ENCODE data around the gene DRAP1.

The DRAP1 gene

DNA sequence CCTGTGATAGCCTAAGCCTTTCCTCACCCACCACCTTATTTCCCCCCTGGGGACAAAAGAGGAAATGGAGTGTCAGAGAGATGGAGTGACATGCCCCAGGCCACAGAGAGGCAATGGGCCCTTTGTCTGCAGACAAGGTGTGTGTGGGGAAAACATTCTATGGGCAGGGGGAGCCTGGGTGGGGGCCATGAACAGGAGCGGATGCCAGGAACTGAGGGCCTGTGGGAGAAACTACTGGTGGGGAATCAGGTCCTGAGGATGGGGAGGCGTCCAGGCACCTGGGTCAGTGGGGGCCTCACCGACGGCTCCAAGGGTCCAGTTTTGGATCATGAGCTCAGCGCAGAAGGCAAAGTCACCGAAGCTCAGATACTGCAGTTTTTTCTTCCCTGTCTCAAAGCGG, 34.0 kb upstream of the DRAP1 start:
- TF ChIP-seq, protein P1, sequence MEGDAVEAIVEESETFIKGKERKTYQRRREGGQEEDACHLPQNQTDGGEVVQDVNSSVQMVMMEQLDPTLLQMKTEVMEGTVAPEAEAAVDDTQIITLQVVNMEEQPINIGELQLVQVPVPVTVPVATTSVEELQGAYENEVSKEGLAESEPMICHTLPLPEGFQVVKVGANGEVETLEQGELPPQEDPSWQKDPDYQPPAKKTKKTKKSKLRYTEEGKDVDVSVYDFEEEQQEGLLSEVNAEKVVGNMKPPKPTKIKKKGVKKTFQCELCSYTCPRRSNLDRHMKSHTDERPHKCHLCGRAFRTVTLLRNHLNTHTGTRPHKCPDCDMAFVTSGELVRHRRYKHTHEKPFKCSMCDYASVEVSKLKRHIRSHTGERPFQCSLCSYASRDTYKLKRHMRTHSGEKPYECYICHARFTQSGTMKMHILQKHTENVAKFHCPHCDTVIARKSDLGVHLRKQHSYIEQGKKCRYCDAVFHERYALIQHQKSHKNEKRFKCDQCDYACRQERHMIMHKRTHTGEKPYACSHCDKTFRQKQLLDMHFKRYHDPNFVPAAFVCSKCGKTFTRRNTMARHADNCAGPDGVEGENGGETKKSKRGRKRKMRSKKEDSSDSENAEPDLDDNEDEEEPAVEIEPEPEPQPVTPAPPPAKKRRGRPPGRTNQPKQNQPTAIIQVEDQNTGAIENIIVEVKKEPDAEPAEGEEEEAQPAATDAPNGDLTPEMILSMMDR (IDR thresholded peaks at IDR 0.05; ENCODE audit: insufficient read depth, low read length, poor library complexity, severe bottlenecking): no peak
- DNase-seq (ENCODE audit: extremely low read depth, insufficient read length): no peak
- peaks cover 30% of the 10 kb centered on the region for H3K36me3 ChIP-seq (ENCODE audit: control insufficient read depth, insufficient read depth, low read length)
- no peaks in the 10 kb centered on the region for H3K27me3 ChIP-seq (replicated peaks; ENCODE audit: control insufficient read depth, insufficient read depth, low read length)
- no peak overlapping the region for H3K4me3 ChIP-seq (replicated peaks; ENCODE audit: low read depth, low read length)

- no peak overlapping the region for H3K4me3 ChIP-seq (replicated peaks; ENCODE audit: low read depth, low read length)
- DNase-seq (ENCODE audit: extremely low read depth, insufficient read length): no peak
- peaks cover 30% of the 10 kb centered on the region for H3K36me3 ChIP-seq (ENCODE audit: control insufficient read depth, insufficient read depth, low read length)
- no peaks in the 10 kb centered on the region for H3K27me3 ChIP-seq (replicated peaks; ENCODE audit: control insufficient read depth, insufficient read depth, low read length)
- TF ChIP-seq, protein P1 (IDR thresholded peaks at IDR 0.05; ENCODE audit: insufficient read depth, low read length, poor library complexity, severe bottlenecking): no peak
These were observed 33.3 kb upstream of the DRAP1 start for GRCh38 chr11:65885808-65886536.

GRCh38 chr11:65886826-65887722, 32.2 kb upstream of the DRAP1 start:
- H3K27me3 ChIP-seq (replicated peaks; ENCODE audit: control insufficient read depth, insufficient read depth, low read length): no peaks in the 10 kb centered on the region
- H3K4me3 ChIP-seq (replicated peaks; ENCODE audit: low read depth, low read length): peak overlapping the region; percentile 96
- DNase-seq (ENCODE audit: extremely low read depth, insufficient read length): no peak
- H3K36me3 ChIP-seq (ENCODE audit: control insufficient read depth, insufficient read depth, low read length): peaks cover 28% of the 10 kb centered on the region
- TF ChIP-seq, protein P1 (IDR thresholded peaks at IDR 0.05; ENCODE audit: insufficient read depth, low read length, poor library complexity, severe bottlenecking): no peak

DNA sequence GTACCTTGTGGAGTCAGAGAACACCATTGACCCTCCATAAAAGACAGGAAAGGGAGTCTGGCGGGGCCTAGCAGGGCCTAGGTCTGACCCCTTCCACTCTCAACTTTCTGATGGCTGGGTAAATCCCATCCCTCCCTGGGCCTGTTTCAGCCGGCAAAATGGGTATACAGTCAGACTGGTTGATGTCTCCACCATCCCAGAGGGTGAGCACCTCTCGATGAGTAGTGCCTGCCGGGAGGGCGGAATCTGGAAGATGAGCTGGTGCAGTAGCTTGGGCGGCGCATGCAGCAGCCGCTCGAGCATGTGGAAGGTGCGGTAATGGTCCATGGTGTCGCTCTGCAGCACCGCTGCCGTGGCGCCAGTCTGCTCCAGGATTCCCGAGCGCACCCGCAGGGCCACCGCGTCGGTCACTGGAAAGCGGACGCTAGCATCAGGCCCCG, 31.5 kb upstream of the DRAP1 start:
- TF ChIP-seq, protein P1 (IDR thresholded peaks at IDR 0.05; ENCODE audit: insufficient read depth, low read length, poor library complexity, severe bottlenecking): no peak
- peak overlapping the region; percentile 96 for H3K4me3 ChIP-seq (replicated peaks; ENCODE audit: low read depth, low read length)
- H3K36me3 ChIP-seq (ENCODE audit: control insufficient read depth, insufficient read depth, low read length): peaks cover 26% of the 10 kb centered on the region
- DNase-seq (ENCODE audit: extremely low read depth, insufficient read length): no peak
- no peaks in the 10 kb centered on the region for H3K27me3 ChIP-seq (replicated peaks; ENCODE audit: control insufficient read depth, insufficient read depth, low read length)

GRCh38 chr11:65888163-65888814, 30.9 kb upstream of the DRAP1 start, which contains the start of gene FIBP:
FIBP (minus strand) TSS chr11:65888471; CDS start chr11:65888418, 53 bp downstream.
- Histone ChIP-seq H3K27me3 (replicated peaks; ENCODE audit: control insufficient read depth, insufficient read depth, low read length) (no peaks in the 10 kb centered on the region), H3K4me3 (replicated peaks; ENCODE audit: low read depth, low read length) (peak within 1 kb of the TSS; percentile 96), H3K36me3 (ENCODE audit: control insufficient read depth, insufficient read depth, low read length) (peaks cover 21% of the 10 kb centered on the region)
- peak; percentile 98 for DNase-seq (ENCODE audit: extremely low read depth, insufficient read length)
- TF ChIP-seq, protein P1 (IDR thresholded peaks at IDR 0.05; ENCODE audit: insufficient read depth, low read length, poor library complexity, severe bottlenecking): peak; percentile 85

All from GM06990 (cell line).